HL-60 (cell line): ENCODE data around the gene KLHL36.
A peak's percentile ranks its signal among the peaks of the same experiment; 100 is the strongest.

Experiments
- DNase-seq, 2 experiments: peaks; one replicate each; pipeline ENCODE4 v3.0.0-alpha.2; 2010 to 2020; ENCODE audit warnings: low read depth in 1 of 2, low spot score in 1 of 2
- H3K27ac ChIP-seq: fragments of 250-450 bp; sonication (Bioruptor Pico); replicated peaks from 2 replicates; pipeline ENCODE4 v1.5.1; 2020; ENCODE audit warnings: mild to moderate bottlenecking, moderate library complexity
- H3K27me3 ChIP-seq: fragments of 250-450 bp; sonication (Bioruptor Pico); 2 replicates; pipeline ENCODE4 v1.5.1; 2021; ENCODE audit warnings: mild to moderate bottlenecking, moderate library complexity; ENCODE audit not compliant: insufficient read depth, poor library complexity, severe bottlenecking
- H3K4me3 ChIP-seq: replicated peaks from 2 replicates; pipeline ENCODE4 v1.5.1; 2011; ENCODE audit warnings: mild to moderate bottlenecking, control low read depth, low read length; ENCODE audit not compliant: insufficient read depth
- CTCF ChIP-seq: IDR thresholded peaks from one replicate; pipeline ENCODE4 v1.5.1; 2011; ENCODE audit warnings: low read length, control low read depth, inconsistent platforms; ENCODE audit not compliant: insufficient read depth
- GABPA ChIP-seq: IDR thresholded peaks from 2 replicates; pipeline ENCODE4 v1.6.1; 2012; ENCODE audit warnings: low read depth
- POLR2AphosphoS5 ChIP-seq: IDR thresholded peaks from 2 replicates; pipeline ENCODE4 v1.6.1; 2012; ENCODE audit warnings: low read depth
- REST ChIP-seq: IDR thresholded peaks from 2 replicates; pipeline ENCODE4 v1.6.1; 2012; ENCODE audit warnings: low read depth; ENCODE audit not compliant: insufficient replicate concordance
- SPI1 ChIP-seq: IDR thresholded peaks from 2 replicates; pipeline ENCODE4 v1.6.1; 2012; ENCODE audit warnings: low read depth, mild to moderate bottlenecking, borderline replicate concordance

The KLHL36 gene

GRCh38 chr16:84643180-84643583 lies 5.1 kb upstream of the KLHL36 start:
- TF ChIP-seq SPI1 = no peak; the same call in 1 of the 2 replicates
- no peak for TF ChIP-seq CTCF
- TF ChIP-seq GABPA = no peak
- no peak for TF ChIP-seq REST
- 0 out of 2 replicates have a peak, but pooled peaks have one; percentile 16 for TF ChIP-seq POLR2AphosphoS5
- DNase-seq = peak; percentile 82 to 86
- H3K4me3 ChIP-seq = no peak overlapping the region
- no peaks in the 10 kb centered on the region for H3K27me3 ChIP-seq
- H3K27ac ChIP-seq = peak overlapping the region; percentile 52

- TF ChIP-seq REST (no peak), POLR2AphosphoS5 (no peak)
- no peak for DNase-seq
- Histone ChIP-seq H3K27ac (peak overlapping the region; percentile 52; the same call in 1 of the 2 replicates), H3K4me3 (no peak overlapping the region), H3K27me3 (no peaks in the 10 kb centered on the region)
These were observed 4.6 kb upstream of the KLHL36 start for GRCh38 chr16:84643674-84644073.

GRCh38 chr16:84648595-84649510 lies 542 bp downstream of the KLHL36 start:
- TF ChIP-seq GABPA = no peak
- no peak for TF ChIP-seq POLR2AphosphoS5
- TF ChIP-seq SPI1 = no peak
- TF ChIP-seq CTCF = no peak
- TF ChIP-seq REST = no peak
- peak overlapping the region; percentile 40 for H3K27ac ChIP-seq
- peak overlapping the region; percentile 48 for H3K4me3 ChIP-seq
- peak in 1 of 2 experiments; percentile 30 for DNase-seq
- no peaks in the 10 kb centered on the region for H3K27me3 ChIP-seq
